Measurements from ENCODE around the gene SETD3.

GRCh38 chr14:99441157-99441870 lies 39.3 kb downstream of the SETD3 start:
- TF ChIP-seq POLR2AphosphoS5 (IDR thresholded peaks at IDR 0.05), result no peak
- TF ChIP-seq POLR2A (IDR thresholded peaks at IDR 0.05; ENCODE audit: low read depth), result no peak
- TF ChIP-seq, protein P1, sequence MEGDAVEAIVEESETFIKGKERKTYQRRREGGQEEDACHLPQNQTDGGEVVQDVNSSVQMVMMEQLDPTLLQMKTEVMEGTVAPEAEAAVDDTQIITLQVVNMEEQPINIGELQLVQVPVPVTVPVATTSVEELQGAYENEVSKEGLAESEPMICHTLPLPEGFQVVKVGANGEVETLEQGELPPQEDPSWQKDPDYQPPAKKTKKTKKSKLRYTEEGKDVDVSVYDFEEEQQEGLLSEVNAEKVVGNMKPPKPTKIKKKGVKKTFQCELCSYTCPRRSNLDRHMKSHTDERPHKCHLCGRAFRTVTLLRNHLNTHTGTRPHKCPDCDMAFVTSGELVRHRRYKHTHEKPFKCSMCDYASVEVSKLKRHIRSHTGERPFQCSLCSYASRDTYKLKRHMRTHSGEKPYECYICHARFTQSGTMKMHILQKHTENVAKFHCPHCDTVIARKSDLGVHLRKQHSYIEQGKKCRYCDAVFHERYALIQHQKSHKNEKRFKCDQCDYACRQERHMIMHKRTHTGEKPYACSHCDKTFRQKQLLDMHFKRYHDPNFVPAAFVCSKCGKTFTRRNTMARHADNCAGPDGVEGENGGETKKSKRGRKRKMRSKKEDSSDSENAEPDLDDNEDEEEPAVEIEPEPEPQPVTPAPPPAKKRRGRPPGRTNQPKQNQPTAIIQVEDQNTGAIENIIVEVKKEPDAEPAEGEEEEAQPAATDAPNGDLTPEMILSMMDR (IDR thresholded peaks at IDR 0.05), result no peak
- TF ChIP-seq EP300 (IDR thresholded peaks at IDR 0.05), result no peak
